GM13977 (cell line): ENCODE results near the gene RAB30.

Experiments
- DNase-seq: peaks from one replicate; pipeline ENCODE4 v3.0.0; 2012; ENCODE audit warnings: low spot score
- in situ Hi-C: fragments of 300-500 bp; cut with MboI; formaldehyde crosslinking; loops from one replicate; pipeline ENCODE4 v1.12.0; 2022; ENCODE audit warnings: low sequenced_read_pairs, low pct_unique_long_range_greater_than_20kb, mixed read lengths, inconsistent platforms; ENCODE audit not compliant: unreplicated experiment
- TF ChIP-seq, protein P1 (sequence below): IDR thresholded peaks from 2 replicates; pipeline ENCODE4 v1.5.1; 2012; ENCODE audit warnings: mild to moderate bottlenecking, control low read depth; ENCODE audit not compliant: insufficient read depth; ENCODE audit errors: extremely low read depth, missing control alignments

The RAB30 gene

DNA sequence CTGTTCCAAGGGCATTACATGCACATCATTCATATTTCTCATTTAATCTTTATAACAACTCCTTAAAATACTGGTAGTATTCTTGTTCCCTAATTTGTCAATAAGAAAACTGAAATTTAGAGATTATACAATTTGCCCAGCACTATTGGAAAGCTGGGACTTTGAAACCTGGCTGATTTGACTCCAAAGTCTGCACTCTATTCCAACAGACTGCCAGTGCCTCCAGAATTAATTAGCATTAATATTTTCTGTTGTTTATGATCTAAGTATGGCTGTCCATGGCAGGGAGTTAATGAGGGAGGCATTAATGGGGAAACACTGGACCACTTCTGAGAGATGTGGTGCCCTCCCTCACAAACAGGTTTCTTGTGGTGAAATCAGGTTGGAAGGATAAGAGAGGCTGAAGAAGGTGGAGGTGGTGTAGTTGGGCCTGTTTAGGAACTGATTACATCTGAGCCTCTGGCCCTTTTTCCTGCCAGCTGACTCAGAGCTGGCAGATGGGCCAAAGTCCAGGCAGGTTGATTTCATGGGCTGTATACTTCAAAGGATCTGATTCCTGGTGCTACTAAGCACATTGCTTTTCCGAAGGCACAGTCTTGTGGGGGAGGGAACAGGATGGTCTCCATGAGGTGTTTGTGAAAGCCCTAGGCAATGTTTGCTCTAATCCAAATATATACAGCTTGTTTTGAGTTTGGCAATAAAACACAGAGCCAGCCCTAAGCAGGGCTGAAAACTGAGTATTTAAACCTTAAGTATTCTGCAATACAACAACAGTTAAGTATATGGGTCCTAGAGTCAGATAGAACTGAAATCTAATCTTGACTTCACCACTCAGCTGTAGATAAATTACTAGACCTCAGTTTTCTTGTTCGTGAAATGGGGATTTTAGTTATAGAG lies 21.0 kb upstream of the RAB30 start:
- no peak for DNase-seq
- TF ChIP-seq, protein P1, sequence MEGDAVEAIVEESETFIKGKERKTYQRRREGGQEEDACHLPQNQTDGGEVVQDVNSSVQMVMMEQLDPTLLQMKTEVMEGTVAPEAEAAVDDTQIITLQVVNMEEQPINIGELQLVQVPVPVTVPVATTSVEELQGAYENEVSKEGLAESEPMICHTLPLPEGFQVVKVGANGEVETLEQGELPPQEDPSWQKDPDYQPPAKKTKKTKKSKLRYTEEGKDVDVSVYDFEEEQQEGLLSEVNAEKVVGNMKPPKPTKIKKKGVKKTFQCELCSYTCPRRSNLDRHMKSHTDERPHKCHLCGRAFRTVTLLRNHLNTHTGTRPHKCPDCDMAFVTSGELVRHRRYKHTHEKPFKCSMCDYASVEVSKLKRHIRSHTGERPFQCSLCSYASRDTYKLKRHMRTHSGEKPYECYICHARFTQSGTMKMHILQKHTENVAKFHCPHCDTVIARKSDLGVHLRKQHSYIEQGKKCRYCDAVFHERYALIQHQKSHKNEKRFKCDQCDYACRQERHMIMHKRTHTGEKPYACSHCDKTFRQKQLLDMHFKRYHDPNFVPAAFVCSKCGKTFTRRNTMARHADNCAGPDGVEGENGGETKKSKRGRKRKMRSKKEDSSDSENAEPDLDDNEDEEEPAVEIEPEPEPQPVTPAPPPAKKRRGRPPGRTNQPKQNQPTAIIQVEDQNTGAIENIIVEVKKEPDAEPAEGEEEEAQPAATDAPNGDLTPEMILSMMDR, result no peak

DNA sequence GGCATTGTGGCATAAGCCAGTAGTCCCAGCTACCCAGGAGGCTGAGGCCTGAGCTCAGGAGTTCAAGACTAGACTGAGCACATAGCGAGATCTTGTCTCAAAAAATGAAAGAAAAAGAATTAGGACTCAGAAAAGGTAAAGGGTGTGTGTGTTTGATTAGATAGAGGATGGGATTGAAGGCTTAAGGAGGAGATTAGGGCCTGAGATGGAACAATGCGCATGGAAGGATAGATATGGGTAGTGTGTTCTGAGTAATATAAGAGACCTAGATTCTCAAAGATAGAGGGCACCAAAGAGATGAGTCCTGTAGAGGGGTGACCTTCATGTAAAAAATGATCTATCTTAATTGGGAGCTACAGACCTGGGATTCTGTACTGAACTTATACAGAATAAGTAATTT lies 17.3 kb upstream of the RAB30 start:
- in situ Hi-C loops, result loop anchor here (25.0 kb wide), 1 partner anchor 623 kb away; no protein-coding TSS in a partner anchor
- TF ChIP-seq, protein P1, result no peak
- no peak for DNase-seq

More for the DNA sequence above, 21.0 kb upstream of the RAB30 start:
- in situ Hi-C loops, result loop anchor here (25.0 kb wide), 1 partner anchor 620 kb away; no protein-coding TSS in a partner anchor

- TF ChIP-seq, protein P1, result peak; percentile 22
- in situ Hi-C loops, result loop anchor here (25.0 kb wide), 1 partner anchor 625 kb away; no protein-coding TSS in a partner anchor
- no peak for DNase-seq
These were observed 15.3 kb upstream of the RAB30 start for GRCh38 chr11:83087035-83087434.

DNA sequence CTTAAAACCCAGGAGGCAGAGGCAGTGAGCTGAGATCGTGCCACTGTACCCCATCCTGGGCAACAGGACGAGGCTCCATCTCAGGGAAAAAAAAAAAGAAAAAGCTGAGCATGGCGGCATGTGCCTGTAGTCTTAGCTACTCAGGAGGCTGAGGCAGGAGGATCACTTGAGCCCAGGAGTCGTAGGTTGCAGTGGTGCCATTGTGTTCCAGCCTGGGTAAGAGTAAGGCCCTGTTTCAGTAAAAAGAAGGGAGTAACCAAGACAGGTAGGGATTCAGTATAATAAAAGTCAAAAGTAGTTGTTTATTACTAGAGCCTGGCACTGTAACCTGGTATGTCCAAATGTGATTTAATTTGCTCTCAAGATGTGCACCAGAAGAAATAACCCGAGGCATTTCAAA lies 8.1 kb upstream of the RAB30 start:
- DNase-seq, result no peak
- TF ChIP-seq, protein P1, result no peak
- in situ Hi-C loops, result loop anchor here (10.0 to 25.0 kb wide), 2 partner anchors 175 to 632 kb away; partner anchors contain the start of genes DDIAS and PRCP

GRCh38 chr11:83078269-83078668 lies 6.6 kb upstream of the RAB30 start:
- TF ChIP-seq, protein P1, result no peak
- in situ Hi-C loops, result loop anchor here (10.0 to 25.0 kb wide), 2 partner anchors 173 to 634 kb away; partner anchors contain the start of genes DDIAS and PRCP
- DNase-seq, result no peak

- no peak for DNase-seq
- TF ChIP-seq, protein P1, result no peak
- in situ Hi-C loops, result loop anchor here (10.0 kb wide), 1 partner anchor 169 kb away; the partner anchor contains the start of genes DDIAS and PRCP
These were observed 2.2 kb upstream of the RAB30 start for GRCh38 chr11:83073884-83074283.
